ACC112 (cell line): Measurements from ENCODE around the gene UHRF2.
"Not testable (repeated sequence)": the region's sequence is repeated elsewhere in the genome, so short reads cannot be mapped to it uniquely, and the experiment has no call there.

Experiments
- H2AFZ ChIP-seq: fragments of 200-600 bp; sonication (generic); one replicate; pipeline ENCODE4 v1.6.0; 2017; ENCODE audit warnings: antibody characterized with exemption, low read length; ENCODE audit not compliant: unreplicated experiment
- H3K27ac ChIP-seq: fragments of 200-600 bp; sonication (generic); 2 replicates; pipeline ENCODE4 v1.5.1; 2014; ENCODE audit warnings: low read depth, mild to moderate bottlenecking, antibody characterized with exemption, low read length, moderate library complexity
- H3K27me3 ChIP-seq: fragments of 200-600 bp; sonication (generic); 2 replicates; pipeline ENCODE4 v1.6.1; 2014; ENCODE audit warnings: mild to moderate bottlenecking, antibody characterized with exemption, low read length, moderate library complexity, mixed read lengths; ENCODE audit not compliant: insufficient read depth
- H3K36me3 ChIP-seq: fragments of 200-600 bp; sonication (generic); 2 replicates; pipeline ENCODE4 v1.6.1; 2016; ENCODE audit warnings: mild to moderate bottlenecking, antibody characterized with exemption, low read length, moderate library complexity, mixed read lengths; ENCODE audit not compliant: insufficient read depth
- H3K4me1 ChIP-seq: fragments of 200-600 bp; sonication (generic); one replicate; pipeline ENCODE4 v1.6.1; 2016; ENCODE audit warnings: low read length, mixed read lengths; ENCODE audit not compliant: insufficient read depth, unreplicated experiment, control insufficient read depth
- H3K4me3 ChIP-seq: fragments of 200-600 bp; sonication (generic); 2 replicates; pipeline ENCODE4 v1.5.1; 2014; ENCODE audit warnings: mild to moderate bottlenecking, low read depth, low read length
- H3K79me2 ChIP-seq: fragments of 200-600 bp; sonication (generic); one replicate; pipeline ENCODE4 v1.6.0; 2016; ENCODE audit warnings: low read length; ENCODE audit not compliant: control insufficient read depth, unreplicated experiment, insufficient read depth

The UHRF2 gene, protein sequence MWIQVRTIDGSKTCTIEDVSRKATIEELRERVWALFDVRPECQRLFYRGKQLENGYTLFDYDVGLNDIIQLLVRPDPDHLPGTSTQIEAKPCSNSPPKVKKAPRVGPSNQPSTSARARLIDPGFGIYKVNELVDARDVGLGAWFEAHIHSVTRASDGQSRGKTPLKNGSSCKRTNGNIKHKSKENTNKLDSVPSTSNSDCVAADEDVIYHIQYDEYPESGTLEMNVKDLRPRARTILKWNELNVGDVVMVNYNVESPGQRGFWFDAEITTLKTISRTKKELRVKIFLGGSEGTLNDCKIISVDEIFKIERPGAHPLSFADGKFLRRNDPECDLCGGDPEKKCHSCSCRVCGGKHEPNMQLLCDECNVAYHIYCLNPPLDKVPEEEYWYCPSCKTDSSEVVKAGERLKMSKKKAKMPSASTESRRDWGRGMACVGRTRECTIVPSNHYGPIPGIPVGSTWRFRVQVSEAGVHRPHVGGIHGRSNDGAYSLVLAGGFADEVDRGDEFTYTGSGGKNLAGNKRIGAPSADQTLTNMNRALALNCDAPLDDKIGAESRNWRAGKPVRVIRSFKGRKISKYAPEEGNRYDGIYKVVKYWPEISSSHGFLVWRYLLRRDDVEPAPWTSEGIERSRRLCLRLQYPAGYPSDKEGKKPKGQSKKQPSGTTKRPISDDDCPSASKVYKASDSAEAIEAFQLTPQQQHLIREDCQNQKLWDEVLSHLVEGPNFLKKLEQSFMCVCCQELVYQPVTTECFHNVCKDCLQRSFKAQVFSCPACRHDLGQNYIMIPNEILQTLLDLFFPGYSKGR

GRCh38 chr9:6412487-6413364 lies at the start of gene UHRF2:
Gene UHRF2 (plus strand): TSS chr9:6413199. CDS start chr9:6413491, 292 bp downstream.
- H3K79me2 ChIP-seq: peaks cover 46% of the 10 kb centered on the region
- H2AFZ ChIP-seq: peak within 1 kb of the TSS; percentile 96
- H3K4me3 ChIP-seq: peak within 1 kb of the TSS; percentile 97
- no peaks in the 10 kb centered on the region for H3K36me3 ChIP-seq
- H3K4me1 ChIP-seq: peaks cover 23% of the 10 kb centered on the region
- peak within 1 kb of the TSS; percentile 74 for H3K27ac ChIP-seq
- H3K27me3 ChIP-seq: no peaks in the 10 kb centered on the region

DNA sequence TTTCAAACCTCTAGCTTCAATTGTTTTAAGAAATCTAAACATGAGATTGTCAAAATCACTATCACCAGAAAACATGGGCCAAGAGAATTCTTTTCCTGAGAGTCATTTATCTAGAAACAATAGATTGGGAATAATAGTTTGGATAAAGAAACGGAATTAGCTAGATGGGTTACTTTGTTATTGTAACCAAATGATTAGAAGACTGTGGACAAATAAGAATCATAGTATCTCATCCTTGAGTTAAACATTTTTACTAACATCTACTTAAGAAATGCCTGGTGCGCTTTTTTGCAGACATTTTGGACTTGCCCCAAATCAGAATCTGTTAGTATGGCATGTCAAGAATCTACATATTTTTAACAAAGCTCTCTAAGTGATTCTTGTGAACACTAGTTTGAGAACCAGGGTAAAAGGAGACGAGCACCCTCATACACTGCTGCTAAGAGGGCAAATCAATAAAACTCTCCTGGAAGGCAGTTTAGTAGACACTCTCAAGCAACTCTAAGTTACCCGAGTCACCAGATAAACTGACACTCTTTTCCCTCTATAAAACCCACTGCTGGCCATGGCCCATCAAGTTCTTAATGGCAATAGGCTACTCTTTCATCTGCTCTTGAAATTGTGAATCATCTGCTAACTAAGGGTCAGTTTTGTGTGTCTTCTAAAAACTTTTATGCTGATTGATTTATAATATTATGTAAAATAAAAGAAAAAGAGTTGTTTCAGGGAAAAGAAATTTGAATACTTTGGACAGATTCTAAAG lies 45.7 kb upstream of the UHRF2 start:
- no peak overlapping the region for H3K4me3 ChIP-seq
- no peaks in the 10 kb centered on the region for H3K27me3 ChIP-seq
- H3K79me2 ChIP-seq: no peaks in the 10 kb centered on the region
- H3K36me3 ChIP-seq: no peaks in the 10 kb centered on the region
- peaks cover 3% of the 10 kb centered on the region for H3K4me1 ChIP-seq
- no peak overlapping the region for H3K27ac ChIP-seq
- H2AFZ ChIP-seq: no peak overlapping the region

DNA sequence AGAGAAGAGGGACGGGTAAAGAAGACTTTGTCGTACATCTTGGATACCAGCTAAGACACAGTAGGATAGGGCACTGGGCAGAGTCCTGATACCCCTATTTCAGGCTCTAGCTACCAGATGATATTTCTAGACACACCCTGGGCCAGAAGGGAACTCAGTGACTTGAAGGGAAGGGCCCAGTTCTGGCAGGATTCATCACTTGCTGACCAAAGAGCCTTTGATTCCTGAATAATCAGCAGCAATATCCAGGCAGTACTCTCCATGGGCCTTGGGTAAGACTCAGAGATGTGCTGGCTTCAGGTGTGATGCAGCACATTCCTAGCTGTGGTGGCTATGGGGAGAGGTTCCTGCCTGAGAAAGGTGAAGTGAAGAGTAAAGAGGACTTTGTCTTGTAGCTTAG lies 44.2 kb upstream of the UHRF2 start:
- Histone ChIP-seq H3K79me2 (no peaks in the 10 kb centered on the region), H3K27me3 (no peaks in the 10 kb centered on the region)

GRCh38 chr9:6381477-6382012 lies 31.5 kb upstream of the UHRF2 start:
- H3K79me2 ChIP-seq, H3K27ac ChIP-seq, H3K4me3 ChIP-seq, H3K27me3 ChIP-seq, H2AFZ ChIP-seq, H3K36me3 ChIP-seq: not testable (repeated sequence)
- peaks cover 25% of the 10 kb centered on the region for H3K4me1 ChIP-seq

More for the DNA sequence above, 44.2 kb upstream of the UHRF2 start:
- H3K36me3 ChIP-seq: no peaks in the 10 kb centered on the region
- H2AFZ ChIP-seq: no peak overlapping the region
- peaks cover 3% of the 10 kb centered on the region for H3K4me1 ChIP-seq
- H3K4me3 ChIP-seq: no peak overlapping the region
- H3K27ac ChIP-seq: no peak overlapping the region

DNA sequence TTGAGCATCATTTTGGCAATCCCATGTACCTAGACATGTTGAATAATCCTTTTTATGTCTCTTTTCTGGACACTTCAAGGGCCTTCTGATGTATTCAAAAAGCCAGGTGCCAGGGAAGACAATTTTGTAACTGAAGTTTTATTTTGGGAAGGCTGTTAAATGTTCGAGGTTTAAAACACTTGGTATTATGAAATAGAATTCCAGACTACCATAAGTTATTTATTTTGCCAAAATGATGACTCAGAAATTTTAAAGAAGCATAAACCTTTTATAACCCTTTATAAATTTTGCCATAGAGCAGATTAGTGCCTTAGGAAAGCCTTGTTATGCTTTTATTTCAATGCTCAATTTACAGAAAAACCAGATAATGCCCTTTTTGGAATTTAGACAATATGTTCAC lies 30.3 kb upstream of the UHRF2 start:
- Histone ChIP-seq H3K4me1 (peaks cover 25% of the 10 kb centered on the region), H2AFZ (peak overlapping the region; percentile 92), H3K36me3 (no peaks in the 10 kb centered on the region), H3K27me3 (no peaks in the 10 kb centered on the region), H3K4me3 (peak overlapping the region; percentile 20; the same call in 1 of the 2 replicates), H3K27ac (peak overlapping the region; percentile 94), H3K79me2 (no peaks in the 10 kb centered on the region)

DNA sequence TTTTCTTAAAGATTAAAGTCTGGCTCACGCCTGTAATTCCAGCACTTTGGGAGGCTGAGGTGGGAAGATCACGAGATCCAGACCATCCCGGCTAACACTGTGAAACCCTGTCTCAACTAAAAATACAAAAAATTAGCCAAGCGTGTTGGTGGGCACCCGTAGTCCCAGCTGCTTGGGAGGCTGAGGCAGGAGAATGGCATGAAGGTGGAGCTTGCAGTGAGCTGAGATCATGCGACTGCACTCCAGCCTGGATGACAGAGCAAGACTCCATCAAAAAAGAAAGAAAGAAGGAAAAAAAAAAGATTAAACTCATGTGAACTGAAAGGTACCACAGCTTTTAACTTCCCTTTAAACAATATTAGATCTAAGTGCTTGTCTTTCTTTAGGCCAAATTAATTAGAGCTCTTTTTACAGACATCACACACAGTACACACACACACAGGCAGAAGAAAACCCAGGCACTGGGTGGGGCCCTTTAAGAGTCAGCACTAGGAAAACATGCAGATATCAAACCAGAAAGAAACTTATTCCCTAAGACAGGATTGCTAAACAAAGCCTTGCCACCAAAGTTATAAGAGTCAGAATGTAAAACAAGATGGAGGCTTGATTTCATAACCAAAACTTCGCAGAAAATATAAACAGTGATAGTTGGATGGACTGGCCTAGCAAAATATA lies 29.3 kb upstream of the UHRF2 start:
- Histone ChIP-seq H3K27me3 (no peaks in the 10 kb centered on the region), H3K4me1 (peaks cover 25% of the 10 kb centered on the region), H2AFZ (peak overlapping the region; percentile 92), H3K79me2 (no peaks in the 10 kb centered on the region), H3K4me3 (peak overlapping the region; percentile 29; the same call in 1 of the 2 replicates), H3K36me3 (no peaks in the 10 kb centered on the region), H3K27ac (peak overlapping the region; percentile 94)

DNA sequence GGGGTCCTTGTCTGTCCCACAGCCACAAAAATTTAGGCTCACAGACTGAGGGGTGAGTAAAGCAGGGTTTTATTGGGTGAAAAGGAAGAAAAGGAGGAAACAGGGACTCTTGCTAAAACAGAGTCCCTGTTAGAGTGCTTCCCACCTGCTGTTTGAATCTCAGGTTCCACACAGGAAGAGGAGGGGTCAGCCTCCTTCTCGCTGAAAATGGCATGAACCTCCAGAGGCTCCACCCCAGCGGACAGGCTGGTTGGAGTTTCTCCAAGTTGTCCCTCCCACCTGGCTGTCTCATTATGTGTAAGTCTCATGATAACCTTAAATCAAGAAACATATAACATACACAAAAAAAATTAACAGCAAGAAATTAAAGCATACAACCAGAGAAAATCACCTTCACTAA lies 28.3 kb upstream of the UHRF2 start:
- H3K27ac ChIP-seq: peak overlapping the region; percentile 94
- H3K79me2 ChIP-seq: no peaks in the 10 kb centered on the region
- H3K36me3 ChIP-seq: no peaks in the 10 kb centered on the region
- H3K4me3 ChIP-seq: peak overlapping the region; percentile 29; the same call in 1 of the 2 replicates
- peaks cover 25% of the 10 kb centered on the region for H3K4me1 ChIP-seq
- no peaks in the 10 kb centered on the region for H3K27me3 ChIP-seq
- H2AFZ ChIP-seq: peak overlapping the region; percentile 92

GRCh38 chr9:6399071-6399470 lies 13.9 kb upstream of the UHRF2 start:
- Histone ChIP-seq H3K27me3 (no peaks in the 10 kb centered on the region), H3K79me2 (no peaks in the 10 kb centered on the region), H3K36me3 (no peaks in the 10 kb centered on the region), H3K27ac (no peak overlapping the region), H3K4me1 (no peaks in the 10 kb centered on the region), H3K4me3 (no peak overlapping the region), H2AFZ (no peak overlapping the region)

DNA sequence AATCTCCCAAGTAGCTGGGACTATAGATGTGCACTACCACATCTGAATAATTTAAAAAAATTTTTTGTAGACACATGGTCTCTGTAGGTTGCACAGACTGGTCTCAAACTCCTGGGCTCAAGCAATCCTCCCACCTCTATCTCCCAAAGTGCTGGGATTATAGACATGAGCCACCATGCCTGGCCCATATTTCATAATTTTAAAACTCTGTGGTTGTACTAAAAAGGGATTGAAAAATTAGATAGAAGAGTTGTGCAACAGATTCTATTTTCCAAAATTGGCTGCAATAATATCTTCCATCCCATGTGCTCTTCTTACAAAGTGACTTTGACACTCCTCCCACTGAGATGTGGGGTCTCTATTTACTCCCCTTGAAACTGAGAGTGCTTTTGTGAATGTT lies 7.6 kb upstream of the UHRF2 start:
- Histone ChIP-seq H3K4me1 (no peaks in the 10 kb centered on the region), H3K27ac (no peak overlapping the region), H2AFZ (no peak overlapping the region), H3K79me2 (no peaks in the 10 kb centered on the region), H3K4me3 (no peak overlapping the region), H3K27me3 (no peaks in the 10 kb centered on the region), H3K36me3 (no peaks in the 10 kb centered on the region)
